Suprapubic skin (tissue), 4 donors: Measurements from ENCODE around the gene SLC9C2. TPM values are rescaled to one million over a fixed set of nuclear protein-coding genes. Genes with fewer than 3 reads are reported as not detected.

Experiments used
- DNase-seq, 2 donors: peaks; one replicate each; pipeline ENCODE4 v3.0.0-alpha.2; 2019; ENCODE audit warnings: low spot score in 2 of 2
- H3K27ac ChIP-seq: fragments of 200-600 bp; sonication (generic); one replicate; pipeline ENCODE4 v1.5.1; 2019
- H3K27me3 ChIP-seq: fragments of 200-600 bp; sonication (generic); one replicate; pipeline ENCODE4 v1.5.1; 2019
- H3K36me3 ChIP-seq: fragments of 200-600 bp; sonication (generic); one replicate; pipeline ENCODE4 v1.5.1; 2019
- H3K4me1 ChIP-seq: fragments of 200-600 bp; sonication (generic); one replicate; pipeline ENCODE4 v1.5.1; 2019
- H3K4me3 ChIP-seq: fragments of 200-600 bp; sonication (generic); one replicate; pipeline ENCODE4 v1.5.1; 2019; ENCODE audit warnings: mild to moderate bottlenecking
- H3K9me3 ChIP-seq: fragments of 200-600 bp; sonication (generic); one replicate; pipeline ENCODE4 v1.5.1; 2019
- EP300 ChIP-seq: sonication (generic); formaldehyde crosslinking; IDR thresholded peaks from one replicate; pipeline ENCODE4 v1.6.1; 2017; ENCODE audit warnings: antibody characterized with exemption
- POLR2A ChIP-seq, 2 donors: fragments of 450-650 bp; IDR thresholded peaks; one replicate each; pipeline ENCODE4 v1.6.1; 2017; ENCODE audit warnings: antibody characterized with exemption in 2 of 2, mild to moderate bottlenecking in 2 of 2, moderate library complexity in 2 of 2
- POLR2AphosphoS5 ChIP-seq, 3 donors: sonication (generic); formaldehyde crosslinking; IDR thresholded peaks; one replicate each; pipeline ENCODE4 v1.6.1; 2017; ENCODE audit warnings: antibody characterized with exemption in 3 of 3
- WGBS: methylation state at CpG from one replicate; pipeline ENCODE4 v1.1.5; 2018; 5-methylcytosine and 5-hydroxymethylcytosine counted together
- total RNA-seq, 4 donors: library from RNA; depleted of rRNA; stranded (reverse); fragments of >200 nt; gene quantifications; one replicate each; pipeline ENCODE4 v1.1.0, GENCODE V29; 2016
- TF ChIP-seq, protein P1 (sequence below), 2 donors: fragments of 200-600 bp in 1 of 2; fragments of 450-650 bp in 1 of 2; sonication (generic) in 1 of 2; IDR thresholded peaks; one replicate each; pipeline ENCODE4 v1.5.1; 2016 to 2019; ENCODE audit warnings: antibody characterized with exemption in 2 of 2, mild to moderate bottlenecking in 1 of 2, moderate library complexity in 1 of 2

The SLC9C2 gene
- total RNA-seq, 4 donors from 2014 or later: not detected

DNA sequence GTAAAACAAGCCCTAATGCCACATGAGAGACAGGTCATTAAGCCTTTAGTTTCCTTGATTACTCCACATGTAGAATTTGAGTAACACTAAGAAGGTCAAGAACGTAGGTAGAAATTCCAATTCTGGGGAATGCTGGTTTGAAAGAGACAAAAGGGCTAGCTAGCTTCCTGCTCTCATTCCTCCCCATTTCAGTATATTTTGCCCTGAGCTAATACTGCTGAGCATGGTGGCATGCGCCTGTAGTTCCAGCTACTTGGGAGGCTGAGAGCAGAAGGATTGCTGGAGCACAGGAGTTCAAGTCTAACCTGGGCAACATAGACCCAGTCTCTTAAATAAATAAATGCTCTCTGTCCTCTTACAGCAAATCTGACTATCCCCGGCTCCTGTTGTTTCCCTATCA, 112.9 kb downstream of the SLC9C2 start:
- TF ChIP-seq EP300 (no peak), POLR2A (IDR thresholded peaks at IDR 0.05) (no peak), POLR2AphosphoS5 (IDR thresholded peaks at IDR 0.05) (no peak)
- TF ChIP-seq, protein P1, sequence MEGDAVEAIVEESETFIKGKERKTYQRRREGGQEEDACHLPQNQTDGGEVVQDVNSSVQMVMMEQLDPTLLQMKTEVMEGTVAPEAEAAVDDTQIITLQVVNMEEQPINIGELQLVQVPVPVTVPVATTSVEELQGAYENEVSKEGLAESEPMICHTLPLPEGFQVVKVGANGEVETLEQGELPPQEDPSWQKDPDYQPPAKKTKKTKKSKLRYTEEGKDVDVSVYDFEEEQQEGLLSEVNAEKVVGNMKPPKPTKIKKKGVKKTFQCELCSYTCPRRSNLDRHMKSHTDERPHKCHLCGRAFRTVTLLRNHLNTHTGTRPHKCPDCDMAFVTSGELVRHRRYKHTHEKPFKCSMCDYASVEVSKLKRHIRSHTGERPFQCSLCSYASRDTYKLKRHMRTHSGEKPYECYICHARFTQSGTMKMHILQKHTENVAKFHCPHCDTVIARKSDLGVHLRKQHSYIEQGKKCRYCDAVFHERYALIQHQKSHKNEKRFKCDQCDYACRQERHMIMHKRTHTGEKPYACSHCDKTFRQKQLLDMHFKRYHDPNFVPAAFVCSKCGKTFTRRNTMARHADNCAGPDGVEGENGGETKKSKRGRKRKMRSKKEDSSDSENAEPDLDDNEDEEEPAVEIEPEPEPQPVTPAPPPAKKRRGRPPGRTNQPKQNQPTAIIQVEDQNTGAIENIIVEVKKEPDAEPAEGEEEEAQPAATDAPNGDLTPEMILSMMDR (IDR thresholded peaks at IDR 0.05): no peak
- 92% methylated on average over 3 of the region's 3 CpGs for WGBS
- H3K36me3 ChIP-seq: peaks cover 57% of the 10 kb centered on the region
- H3K27ac ChIP-seq: no peak overlapping the region
- no peak overlapping the region for H3K4me3 ChIP-seq
- no peaks in the 10 kb centered on the region for H3K27me3 ChIP-seq
- no peaks in the 10 kb centered on the region for H3K4me1 ChIP-seq
- DNase-seq: no peak
- no peaks in the 10 kb centered on the region for H3K9me3 ChIP-seq

DNA sequence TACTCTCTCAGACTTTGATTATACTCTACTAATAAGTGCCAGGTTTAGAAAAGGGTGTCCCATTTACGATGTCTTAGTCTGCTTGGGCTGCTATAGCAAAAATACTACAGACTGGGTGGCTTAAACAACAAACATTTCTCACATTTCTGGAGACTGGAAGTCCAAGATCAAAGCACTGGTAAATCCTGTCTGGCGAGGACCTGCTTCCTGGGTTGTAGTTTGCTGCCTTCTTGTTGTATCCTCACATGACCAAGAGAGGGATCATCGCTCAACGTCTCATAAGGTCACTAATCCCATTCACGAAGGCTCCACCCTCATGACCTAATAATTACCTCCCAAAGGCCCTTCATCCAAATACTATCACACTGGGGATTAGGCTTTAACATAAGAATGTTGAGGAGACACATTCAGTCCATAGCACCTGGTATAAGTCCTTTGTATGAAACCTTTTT, 113.7 kb downstream of the SLC9C2 start:
- WGBS: 86% methylated on average over 5 of the region's 5 CpGs
- TF ChIP-seq POLR2AphosphoS5 (IDR thresholded peaks at IDR 0.05): no peak
- no peak for TF ChIP-seq EP300
- no peaks in the 10 kb centered on the region for H3K27me3 ChIP-seq
- peaks cover 65% of the 10 kb centered on the region for H3K36me3 ChIP-seq
- H3K4me3 ChIP-seq: no peak overlapping the region
- no peak overlapping the region for H3K27ac ChIP-seq
- H3K9me3 ChIP-seq: no peaks in the 10 kb centered on the region
- no peak for DNase-seq
- no peaks in the 10 kb centered on the region for H3K4me1 ChIP-seq

DNA sequence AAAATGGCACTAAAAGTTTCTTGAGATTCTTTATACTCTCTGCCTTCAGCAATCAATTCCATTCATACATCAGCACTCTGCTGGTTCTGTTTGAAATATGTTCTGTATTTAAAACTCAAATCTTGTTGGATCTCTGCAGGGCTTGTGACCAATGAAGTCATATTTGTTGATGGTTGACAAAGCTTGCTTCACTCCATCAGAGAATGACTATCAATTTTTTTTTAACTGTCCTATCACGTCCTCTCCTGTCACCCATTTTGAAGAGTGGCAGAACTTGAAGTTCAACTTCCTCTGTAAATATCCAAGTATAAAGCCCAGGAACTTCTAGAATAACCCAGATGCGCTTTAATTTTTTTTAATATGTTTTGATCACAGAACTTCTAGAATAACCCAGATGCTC, 114.9 kb downstream of the SLC9C2 start:
- Histone ChIP-seq H3K36me3 (peaks cover 77% of the 10 kb centered on the region), H3K9me3 (no peaks in the 10 kb centered on the region), H3K27ac (no peak overlapping the region), H3K4me3 (no peak overlapping the region), H3K4me1 (no peaks in the 10 kb centered on the region), H3K27me3 (no peaks in the 10 kb centered on the region)
- no peak for DNase-seq
- 84% methylated on average over 2 of the region's 2 CpGs for WGBS
- TF ChIP-seq, protein P1 (IDR thresholded peaks at IDR 0.05): no peak
- TF ChIP-seq POLR2A (IDR thresholded peaks at IDR 0.05): no peak
- TF ChIP-seq POLR2AphosphoS5 (IDR thresholded peaks at IDR 0.05): no peak
- TF ChIP-seq EP300: no peak

GRCh38 chr1:173485401-173485800, 117.5 kb downstream of the SLC9C2 start:
- WGBS: 91% methylated on average over 7 of the region's 7 CpGs
- no peak for TF ChIP-seq POLR2AphosphoS5 (IDR thresholded peaks at IDR 0.05)
- TF ChIP-seq, protein P1 (IDR thresholded peaks at IDR 0.05): no peak
- no peak for TF ChIP-seq POLR2A (IDR thresholded peaks at IDR 0.05)
- TF ChIP-seq EP300: no peak

DNA sequence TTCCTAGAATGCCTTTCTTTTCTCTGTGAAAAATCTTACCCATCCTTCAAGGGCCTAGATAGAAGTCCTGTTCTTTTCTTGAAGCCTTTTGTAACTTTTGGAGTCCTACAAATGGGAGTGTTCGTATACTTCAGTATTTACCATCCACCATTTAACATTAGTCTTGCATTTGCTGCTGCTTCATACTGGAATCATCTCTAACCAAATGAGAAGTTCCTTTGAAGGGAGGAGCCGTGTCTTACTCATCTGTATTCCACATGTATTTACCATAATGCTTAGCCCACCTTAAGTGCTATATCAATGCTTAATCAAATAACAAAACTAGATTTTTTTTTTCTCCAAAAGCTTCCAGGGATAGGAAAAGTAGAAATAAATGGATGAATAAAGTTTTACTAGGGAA, 118.6 kb downstream of the SLC9C2 start:
- Histone ChIP-seq H3K4me1 (peaks cover 9% of the 10 kb centered on the region), H3K27ac (no peak overlapping the region), H3K27me3 (no peaks in the 10 kb centered on the region), H3K4me3 (no peak overlapping the region), H3K36me3 (peaks cover 83% of the 10 kb centered on the region), H3K9me3 (no peaks in the 10 kb centered on the region)
- WGBS: 90% methylated on average over 2 of the region's 2 CpGs
- no peak for DNase-seq
- TF ChIP-seq, protein P1 (IDR thresholded peaks at IDR 0.05): no peak
- no peak for TF ChIP-seq EP300
- no peak for TF ChIP-seq POLR2A (IDR thresholded peaks at IDR 0.05)
- TF ChIP-seq POLR2AphosphoS5 (IDR thresholded peaks at IDR 0.05): no peak

More at GRCh38 chr1:173485401-173485800, 117.5 kb downstream of the SLC9C2 start:
- DNase-seq: no peak
- no peaks in the 10 kb centered on the region for H3K27me3 ChIP-seq
- no peak overlapping the region for H3K27ac ChIP-seq
- no peaks in the 10 kb centered on the region for H3K4me1 ChIP-seq
- H3K9me3 ChIP-seq: no peaks in the 10 kb centered on the region
- H3K4me3 ChIP-seq: no peak overlapping the region
- H3K36me3 ChIP-seq: peaks cover 92% of the 10 kb centered on the region

GRCh38 chr1:173482683-173483082, 120.2 kb downstream of the SLC9C2 start:
- WGBS: 81% methylated on average over 1 of the region's 1 CpG
- peaks cover 67% of the 10 kb centered on the region for H3K36me3 ChIP-seq

More at GRCh38 chr1:173482683-173483082, 120.2 kb downstream of the SLC9C2 start:
- no peaks in the 10 kb centered on the region for H3K9me3 ChIP-seq
- no peaks in the 10 kb centered on the region for H3K27me3 ChIP-seq
- H3K4me1 ChIP-seq: peaks cover 23% of the 10 kb centered on the region
- H3K27ac ChIP-seq: no peak overlapping the region
- TF ChIP-seq, protein P1 (IDR thresholded peaks at IDR 0.05): no peak
- no peak for TF ChIP-seq POLR2AphosphoS5 (IDR thresholded peaks at IDR 0.05)
- TF ChIP-seq EP300: no peak
- no peak for TF ChIP-seq POLR2A (IDR thresholded peaks at IDR 0.05)
- DNase-seq: no peak
- H3K4me3 ChIP-seq: no peak overlapping the region
